B cell (primary cell): ENCODE results near the gene LAMP5. TPM values are rescaled to one million over a fixed set of nuclear protein-coding genes. Genes with fewer than 3 reads are reported as not detected.

Experiments
- ATAC-seq: fragments of 200-7000 bp; cut with Tn5 transposase; one replicate; pipeline ENCODE4 v1.10.0; 2021; ENCODE audit warnings: low read depth, mild to moderate bottlenecking, moderate number of reproducible peaks, moderate library complexity
- CTCF ChIA-PET: fragments of 350-600 bp; sonication (Branson Sonifier 250); formaldehyde crosslinking; loops from one replicate; lab custom pipeline; 2021; ENCODE audit warnings: antibody characterized with exemption, inconsistent platforms; lab: Charles Lee
- POLR2A ChIA-PET: fragments of 350-600 bp; sonication (Branson Sonifier 250); formaldehyde crosslinking; loops from one replicate; lab custom pipeline; 2021; ENCODE audit warnings: antibody characterized with exemption; lab: Charles Lee
- DNase-seq: peaks from one replicate; pipeline ENCODE4 v3.0.0; 2013
- H2AFZ ChIP-seq: 2 replicates; pipeline ENCODE4 v1.6.1; 2012; ENCODE audit warnings: mild to moderate bottlenecking, low read depth, low read length; ENCODE audit not compliant: insufficient read depth, poor library complexity, severe bottlenecking
- H3K27ac ChIP-seq, 2 donors: 1 replicate in 1 of 2; 2 replicates in 1 of 2; pipeline ENCODE4 v1.5.1; 2012 to 2013; ENCODE audit warnings: low read length in 2 of 2, mild to moderate bottlenecking in 2 of 2, moderate library complexity in 1 of 2
- H3K27me3 ChIP-seq, 4 experiments: fragments of 200-600 bp in 1 of 4; sonication (generic) in 1 of 4; replicated peaks in 1 of 4; 1 replicate in 2 of 4; 2 replicates in 2 of 4; pipeline versions ENCODE4 v1.6.1 to v1.7.0; 2013 to 2016; ENCODE audit warnings: low read length in 3 of 4, mild to moderate bottlenecking in 2 of 4, mixed read lengths in 1 of 4, moderate library complexity in 1 of 4; ENCODE audit not compliant: insufficient read depth in 4 of 4, control insufficient read depth in 3 of 4; ENCODE audit errors: control extremely low read depth in 1 of 4
- H3K36me3 ChIP-seq, 2 experiments: replicated peaks in 1 of 2; 1 replicate in 1 of 2; 2 replicates in 1 of 2; pipeline versions ENCODE4 v1.6.1 to v1.7.1; 2013; ENCODE audit warnings: low read length in 1 of 2; ENCODE audit not compliant: insufficient read depth in 2 of 2, control insufficient read depth in 1 of 2; ENCODE audit errors: control extremely low read depth in 1 of 2, extremely low read depth in 1 of 2
- H3K4me1 ChIP-seq, 2 donors: fragments of 200-600 bp in 1 of 2; sonication (generic) in 1 of 2; 1 replicate in 1 of 2; 2 replicates in 1 of 2; pipeline versions ENCODE4 v1.5.1 to v1.6.1; 2013 to 2017; ENCODE audit warnings: low read length in 2 of 2; ENCODE audit not compliant: control insufficient read depth in 2 of 2, insufficient read depth in 2 of 2
- H3K4me2 ChIP-seq: replicated peaks from 2 replicates; pipeline ENCODE3; 2012; ENCODE audit warnings: mild to moderate bottlenecking, low read depth, low read length; ENCODE audit not compliant: poor library complexity, severe bottlenecking
- H3K4me3 ChIP-seq, 5 experiments: fragments of 200-600 bp in 1 of 5; sonication (generic) in 1 of 5; 1 replicate in 3 of 5; 2 replicates in 2 of 5; pipeline versions ENCODE4 v1.5.1 to v1.7.0; 2011 to 2016; ENCODE audit warnings: low read length in 4 of 5, mild to moderate bottlenecking in 4 of 5, low read depth in 2 of 5, control low read depth in 1 of 5, moderate library complexity in 1 of 5; ENCODE audit not compliant: insufficient read depth in 1 of 5; ENCODE audit errors: control extremely low read depth in 1 of 5, extremely low read depth in 1 of 5
- H3K79me2 ChIP-seq: fragments of 200-600 bp; sonication (generic); one replicate; pipeline ENCODE4 v1.6.0; 2016; ENCODE audit warnings: low read length; ENCODE audit not compliant: control insufficient read depth, insufficient read depth
- H3K9ac ChIP-seq: fragments of 200-600 bp; sonication (generic); 2 replicates; pipeline ENCODE4 v1.6.1; 2017; ENCODE audit warnings: mild to moderate bottlenecking, low read length, moderate library complexity
- H3K9me3 ChIP-seq, 3 donors: one replicate each; pipeline versions ENCODE4 v1.6.1 to v1.7.1; 2013; ENCODE audit warnings: low read length in 2 of 3; ENCODE audit not compliant: control insufficient read depth in 2 of 3, insufficient read depth in 1 of 3; ENCODE audit errors: control extremely low read depth in 1 of 3
- H4K20me1 ChIP-seq: 2 replicates; pipeline ENCODE4 v1.6.0; 2012; ENCODE audit warnings: mild to moderate bottlenecking, low read length; ENCODE audit not compliant: insufficient read depth, control insufficient read depth, poor library complexity, severe bottlenecking
- H3K27ac Mint-ChIP-seq: one replicate; pipeline ENCODE4 v1.8.0; 2021; ENCODE audit warnings: mixed read lengths
- H3K27me3 Mint-ChIP-seq: one replicate; pipeline ENCODE4 v1.8.0; 2021; ENCODE audit warnings: mixed read lengths
- H3K4me1 Mint-ChIP-seq: one replicate; pipeline ENCODE4 v1.8.0; 2021; ENCODE audit warnings: mixed read lengths
- H3K4me3 Mint-ChIP-seq: one replicate; pipeline ENCODE4 v1.8.0; 2021; ENCODE audit warnings: mixed read lengths
- H3K9me3 Mint-ChIP-seq: one replicate; pipeline ENCODE4 v1.8.0; 2022; ENCODE audit warnings: mixed read lengths; ENCODE audit not compliant: insufficient read depth
- CTCF ChIP-seq: fragments of 200-600 bp; IDR thresholded peaks from one replicate; pipeline ENCODE4 v1.8.0; 2022; ENCODE audit warnings: antibody characterized with exemption, mild to moderate bottlenecking
- EZH2 ChIP-seq: IDR thresholded peaks from 2 replicates; pipeline ENCODE4 v1.6.1; 2012; ENCODE audit warnings: borderline replicate concordance, low read depth, mild to moderate bottlenecking, moderate library complexity, low read length; ENCODE audit not compliant: insufficient read depth, poor library complexity, severe bottlenecking
- WGBS: methylation state at CpG from one replicate; pipeline ENCODE4 v1.1.5; 2013; ENCODE audit warnings: missing lambda C conversion rate; ENCODE audit not compliant: insufficient coverage; 5-methylcytosine and 5-hydroxymethylcytosine counted together
- intact Hi-C: fragments of 100-400 bp; cut with micrococcal nuclease; formaldehyde crosslinking; loops from one replicate; pipeline ENCODE4 v1.10.0; 2022
- polyA plus RNA-seq: library from polyadenylated mRNA; depleted of rRNA; stranded (reverse); fragments of >200 nt; gene quantifications from 2 replicates; pipeline ENCODE4 v1.2.3, GENCODE V29; 2012
- total RNA-seq, 2 donors: library from RNA; stranded (reverse); fragments of 120-200 nt in 1 of 2; gene quantifications; 1 replicate in 1 of 2; 2 replicates in 1 of 2; pipeline versions ENCODE4 v1.2.3 to v1.2.4, GENCODE V29; 2013 to 2022

The LAMP5 gene
- total and polyA plus RNA-seq, 2 donors (not counting 1 experiment from before 2014, with no cell fraction given) = 0.17 to 1.3 TPM

GRCh38 chr20:9482180-9482579 lies 32.2 kb upstream of the LAMP5 start:
- TF ChIP-seq CTCF (no peak), EZH2 (no peak)
- Histone ChIP-seq H2AFZ (no peak overlapping the region), H3K36me3 (no peaks in the 10 kb centered on the region), H3K27ac (no peak overlapping the region), H3K79me2 (no peaks in the 10 kb centered on the region), H3K27me3 (no peaks in the 10 kb centered on the region), H3K4me3 (peak overlapping the region in 1 of 5 experiments; percentile 9), H4K20me1 (no peaks in the 10 kb centered on the region), H3K9me3 (no peaks in the 10 kb centered on the region), H3K4me2 (peak overlapping the region; percentile 38), H3K4me1 (peaks cover 14 to 15% of the 10 kb centered on the region in 2 donors), H3K9ac (no peak overlapping the region)
- Mint-ChIP-seq H3K9me3 (no peaks in the 10 kb centered on the region), H3K4me1 (peaks cover 13% of the 10 kb centered on the region), H3K27ac (no peak overlapping the region), H3K4me3 (peak overlapping the region; percentile 7), H3K27me3 (no peaks in the 10 kb centered on the region)
- CTCF ChIA-PET = no interaction called here
- DNase-seq (peak; percentile 14), ATAC-seq (no peak)
- POLR2A ChIA-PET = no interaction called here
- 0% methylated on average over 1 of the region's 3 CpGs for WGBS
- intact Hi-C loops = no loop called here

GRCh38 chr20:9483131-9483530 lies 31.3 kb upstream of the LAMP5 start:
- ChIA-PET CTCF (no interaction called here), POLR2A (no interaction called here)
- intact Hi-C loops = no loop called here
- H3K4me3 ChIP-seq = no peak overlapping the region
- TF ChIP-seq EZH2 (no peak), CTCF (no peak)
- peaks cover 14 to 15% of the 10 kb centered on the region in 2 donors for H3K4me1 ChIP-seq
- no peaks in the 10 kb centered on the region for H3K79me2 ChIP-seq
- no peaks in the 10 kb centered on the region for H3K27me3 ChIP-seq
- WGBS = no CpG with 5 or more reads among the region's 2 CpGs
- no peaks in the 10 kb centered on the region for H4K20me1 ChIP-seq
- Mint-ChIP-seq H3K27me3 (no peaks in the 10 kb centered on the region), H3K9me3 (no peaks in the 10 kb centered on the region), H3K4me1 (peaks cover 13% of the 10 kb centered on the region), H3K27ac (no peak overlapping the region), H3K4me3 (no peak overlapping the region)
- no peaks in the 10 kb centered on the region for H3K9me3 ChIP-seq
- no peak overlapping the region for H3K27ac ChIP-seq
- DNase-seq (no peak), ATAC-seq (no peak)
- H3K4me2 ChIP-seq = no peak overlapping the region
- no peak overlapping the region for H2AFZ ChIP-seq
- no peak overlapping the region for H3K9ac ChIP-seq
- H3K36me3 ChIP-seq = no peaks in the 10 kb centered on the region
